SH-SY5Y (cell line): Measurements from ENCODE around the gene IRF4.

ENCODE experiments used
- GATA2 ChIP-seq: IDR thresholded peaks from 2 replicates; pipeline ENCODE4 v1.6.1; 2011; ENCODE audit warnings: mild to moderate bottlenecking, low read depth, low read length
- GATA3 ChIP-seq: IDR thresholded peaks from 2 replicates; pipeline ENCODE4 v1.6.1; 2011; ENCODE audit warnings: low read depth, mild to moderate bottlenecking, low read length, moderate library complexity

IRF4 gene

GRCh38 chr6:390914-391558, 516 bp upstream of the IRF4 start:
- TF ChIP-seq GATA3 (no peak), GATA2 (no peak)

- no peak for TF ChIP-seq GATA2
- TF ChIP-seq GATA3: no peak
These were observed 1.2 kb downstream of the IRF4 start for GRCh38 chr6:392441-393390.

GRCh38 chr6:393391-394221, 2.1 kb downstream of the IRF4 start:
- TF ChIP-seq GATA3: no peak

GRCh38 chr6:394641-395289, 3.2 kb downstream of the IRF4 start:
- no peak for TF ChIP-seq GATA3
- TF ChIP-seq GATA2: no peak

GRCh38 chr6:395432-396125, 4.0 kb downstream of the IRF4 start:
- no peak for TF ChIP-seq GATA3

GRCh38 chr6:396126-396520, 4.6 kb downstream of the IRF4 start:
- TF ChIP-seq GATA3 (no peak), GATA2 (no peak)

GRCh38 chr6:397056-397455, 5.5 kb downstream of the IRF4 start:
- TF ChIP-seq GATA3: no peak
- TF ChIP-seq GATA2: no peak

GRCh38 chr6:397604-398003, 6.1 kb downstream of the IRF4 start:
- TF ChIP-seq GATA2: no peak
- no peak for TF ChIP-seq GATA3

GRCh38 chr6:398065-398464, 6.5 kb downstream of the IRF4 start:
- no peak for TF ChIP-seq GATA2
- no peak for TF ChIP-seq GATA3

GRCh38 chr6:398558-399078, 7.1 kb downstream of the IRF4 start:
- TF ChIP-seq GATA3 (no peak), GATA2 (no peak)

GRCh38 chr6:399785-400534, 8.4 kb downstream of the IRF4 start:
- TF ChIP-seq GATA2 (no peak), GATA3 (no peak)

GRCh38 chr6:400815-401214, 9.3 kb downstream of the IRF4 start:
- TF ChIP-seq GATA3 (no peak), GATA2 (no peak)
